HepG2 (cell line): ENCODE results near the gene ZNF189. TPM values are rescaled to one million over a fixed set of nuclear protein-coding genes. Genes with fewer than 3 reads are reported as not detected.

ENCODE experiments used
- AKAP8 ChIP-seq: sonication (generic); formaldehyde crosslinking; IDR thresholded peaks from 2 replicates; pipeline ENCODE4 v1.5.1; 2020; ENCODE audit warnings: mild to moderate bottlenecking, missing genetic modification reagents
- DNMT1 ChIP-seq: sonication (generic); formaldehyde crosslinking; IDR thresholded peaks from 2 replicates; pipeline ENCODE4 v1.5.1; 2020; ENCODE audit warnings: mild to moderate bottlenecking, missing genetic modification reagents
- ERF ChIP-seq: IDR thresholded peaks from 2 replicates; pipeline ENCODE4 v1.6.1; 2018; ENCODE audit warnings: missing biosample characterization, missing genetic modification reagents
- FOSL2 ChIP-seq: sonication (generic); formaldehyde crosslinking; IDR thresholded peaks from 2 replicates; pipeline ENCODE4 v1.4.0; 2020; ENCODE audit warnings: missing genetic modification reagents
- KDM4B ChIP-seq: sonication (generic); formaldehyde crosslinking; IDR thresholded peaks from 2 replicates; pipeline ENCODE4 v1.4.0; 2020; ENCODE audit warnings: missing genetic modification reagents
- KDM6A ChIP-seq: IDR thresholded peaks from 2 replicates; pipeline ENCODE4 v1.6.1; 2016; ENCODE audit warnings: low read depth
- LCORL ChIP-seq, 2 experiments: fragments of 450-650 bp in 1 of 2; sonication (generic) in 1 of 2; formaldehyde crosslinking in 1 of 2; IDR thresholded peaks; 2 replicates each; pipeline versions ENCODE4 v1.5.0 to v1.6.1; 2017 to 2020; ENCODE audit warnings: antibody characterized with exemption in 1 of 2, missing genetic modification reagents in 1 of 2
- MAFF ChIP-seq: IDR thresholded peaks from 2 replicates; pipeline ENCODE4 v1.6.1; 2011; ENCODE audit warnings: low read depth, low read length, improper control_type of control experiment
- NFAT5 ChIP-seq: sonication (generic); formaldehyde crosslinking; IDR thresholded peaks from 2 replicates; pipeline ENCODE4 v1.4.0; 2020; ENCODE audit warnings: missing genetic modification reagents
- SALL1 ChIP-seq: sonication (generic); formaldehyde crosslinking; IDR thresholded peaks from 2 replicates; pipeline ENCODE4 v1.8.0; 2022; ENCODE audit warnings: mild to moderate bottlenecking, missing genetic modification reagents
- SNRNP70 ChIP-seq: fragments of 200-400 bp; formaldehyde crosslinking; IDR thresholded peaks from 2 replicates; pipeline ENCODE4 v1.6.1; 2017; ENCODE audit warnings: mild to moderate bottlenecking, low read depth, low read length, moderate library complexity
- ZFP36L2 ChIP-seq: sonication (generic); formaldehyde crosslinking; IDR thresholded peaks from 2 replicates; pipeline ENCODE4 v1.4.0; 2020; ENCODE audit warnings: missing genetic modification reagents
- ZNF44 ChIP-seq: sonication (generic); formaldehyde crosslinking; IDR thresholded peaks from 2 replicates; pipeline ENCODE4 v1.5.1; 2020; ENCODE audit warnings: mild to moderate bottlenecking, missing genetic modification reagents
- ZNF512B ChIP-seq: sonication (generic); formaldehyde crosslinking; IDR thresholded peaks from 2 replicates; pipeline ENCODE4 v1.5.1; 2020; ENCODE audit warnings: missing genetic modification reagents, mild to moderate bottlenecking, borderline replicate concordance
- ZNF7 ChIP-seq: IDR thresholded peaks from 2 replicates; pipeline ENCODE4 v1.6.1; 2016; ENCODE audit warnings: missing biosample characterization, missing genetic modification reagents
- ZNF772 ChIP-seq: sonication (generic); formaldehyde crosslinking; IDR thresholded peaks from 2 replicates; pipeline ENCODE4 v1.5.0; 2020; ENCODE audit warnings: mild to moderate bottlenecking, missing genetic modification reagents
- polyA plus RNA-seq, 8 experiments: library from polyadenylated mRNA; depleted of rRNA in 3 of 8; stranded (reverse) in 7 of 8; unstranded in 1 of 8; fragments of >200 nt; fragmentation: Illumina TruSeq in 4 of 8; extraction: Trizol in 4 of 8; gene quantifications; 2 replicates each; pipeline versions ENCODE4 v1.2.1 to v1.2.3, GENCODE V29; 2011 to 2016; ENCODE audit warnings: low read depth in 4 of 8, missing spikeins in 1 of 8, mixed read lengths in 1 of 8; ENCODE audit not compliant: insufficient read depth in 1 of 8
- total RNA-seq, 5 experiments: library from RNA; depleted of rRNA; stranded (reverse); fragments of >200 nt; fragmentation: Illumina TruSeq; extraction: Trizol; gene quantifications; 2 replicates each; pipeline ENCODE4 v1.2.3, GENCODE V29; 2016; ENCODE audit warnings: low read depth in 1 of 5
- TF ChIP-seq, protein P1 (sequence below): sonication (generic); formaldehyde crosslinking; IDR thresholded peaks from 2 replicates; pipeline ENCODE4 v1.5.0; 2020; ENCODE audit warnings: mild to moderate bottlenecking, missing genetic modification reagents
- TF ChIP-seq, protein P2 (sequence below): sonication (generic); formaldehyde crosslinking; conservative IDR thresholded peaks from 2 replicates; pipeline ENCODE4 v1.4.0; 2020; ENCODE audit warnings: missing genetic modification reagents

The ZNF189 gene
- total and polyA plus RNA-seq, 2 of the 13 experiments (the other 11 are each of a cell fraction or from before 2014, with no cell fraction given) = 8.4 to 50.0 TPM

DNA sequence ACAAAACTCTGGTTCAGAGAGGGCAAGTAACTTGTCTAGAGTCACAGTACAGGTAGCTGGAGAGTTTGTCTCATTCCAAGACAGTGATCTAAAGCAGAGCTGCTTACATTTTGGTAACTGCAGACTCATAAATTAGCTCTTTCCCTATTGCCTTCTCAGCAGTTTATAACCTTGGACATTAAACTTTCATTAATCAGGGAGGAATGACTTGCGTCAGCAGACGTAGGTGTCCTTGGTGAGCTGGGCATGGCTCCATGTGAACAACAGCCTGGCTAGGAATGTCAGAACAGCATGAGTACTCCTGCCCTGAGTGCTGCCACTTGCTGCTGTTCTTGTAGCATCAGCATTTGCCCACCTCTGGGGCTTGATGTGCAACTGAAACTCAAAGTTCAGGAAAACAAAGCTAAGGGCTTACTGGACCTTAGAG, 39.2 kb downstream of the ZNF189 start (continued):
- TF ChIP-seq, protein P1, sequence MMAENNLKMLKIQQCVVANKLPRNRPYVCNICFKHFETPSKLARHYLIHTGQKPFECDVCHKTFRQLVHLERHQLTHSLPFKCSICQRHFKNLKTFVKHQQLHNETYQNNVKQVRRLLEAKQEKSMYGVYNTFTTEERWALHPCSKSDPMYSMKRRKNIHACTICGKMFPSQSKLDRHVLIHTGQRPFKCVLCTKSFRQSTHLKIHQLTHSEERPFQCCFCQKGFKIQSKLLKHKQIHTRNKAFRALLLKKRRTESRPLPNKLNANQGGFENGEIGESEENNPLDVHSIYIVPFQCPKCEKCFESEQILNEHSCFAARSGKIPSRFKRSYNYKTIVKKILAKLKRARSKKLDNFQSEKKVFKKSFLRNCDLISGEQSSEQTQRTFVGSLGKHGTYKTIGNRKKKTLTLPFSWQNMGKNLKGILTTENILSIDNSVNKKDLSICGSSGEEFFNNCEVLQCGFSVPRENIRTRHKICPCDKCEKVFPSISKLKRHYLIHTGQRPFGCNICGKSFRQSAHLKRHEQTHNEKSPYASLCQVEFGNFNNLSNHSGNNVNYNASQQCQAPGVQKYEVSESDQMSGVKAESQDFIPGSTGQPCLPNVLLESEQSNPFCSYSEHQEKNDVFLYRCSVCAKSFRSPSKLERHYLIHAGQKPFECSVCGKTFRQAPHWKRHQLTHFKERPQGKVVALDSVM (CRISPR knock-in tag) = no peak
- TF ChIP-seq KDM4B (CRISPR knock-in tag) (peak; percentile 68; the same call in 1 of the 2 replicates), DNMT1 (CRISPR knock-in tag) (no peak), LCORL (IDR thresholded peaks at IDR 0.05) (no peak), LCORL (CRISPR knock-in tag; IDR thresholded peaks at IDR 0.05) (peak; percentile 18; the same call in 1 of the 2 replicates), ZNF44 (0 out of 2 replicates have a peak, but pooled peaks have one; percentile 72), SNRNP70 (no peak), AKAP8 (no peak), ZFP36L2 (CRISPR knock-in tag) (no peak), MAFF (peak; percentile 88), ZNF7 (CRISPR knock-in tag) (peak; percentile 75), ZNF772 (peak; percentile 28; the same call in 1 of the 2 replicates), FOSL2 (CRISPR knock-in tag) (peak; percentile 56; the same call in 1 of the 2 replicates), KDM6A (CRISPR knock-in tag) (0 out of 2 replicates have a peak, but pooled peaks have one; percentile 13), ZNF512B (CRISPR knock-in tag) (no peak), NFAT5 (no peak), ERF (CRISPR knock-in tag) (peak; percentile 56; the same call in 1 of the 2 replicates), SALL1 (CRISPR knock-in tag) (peak; percentile 83)
- TF ChIP-seq, protein P2, sequence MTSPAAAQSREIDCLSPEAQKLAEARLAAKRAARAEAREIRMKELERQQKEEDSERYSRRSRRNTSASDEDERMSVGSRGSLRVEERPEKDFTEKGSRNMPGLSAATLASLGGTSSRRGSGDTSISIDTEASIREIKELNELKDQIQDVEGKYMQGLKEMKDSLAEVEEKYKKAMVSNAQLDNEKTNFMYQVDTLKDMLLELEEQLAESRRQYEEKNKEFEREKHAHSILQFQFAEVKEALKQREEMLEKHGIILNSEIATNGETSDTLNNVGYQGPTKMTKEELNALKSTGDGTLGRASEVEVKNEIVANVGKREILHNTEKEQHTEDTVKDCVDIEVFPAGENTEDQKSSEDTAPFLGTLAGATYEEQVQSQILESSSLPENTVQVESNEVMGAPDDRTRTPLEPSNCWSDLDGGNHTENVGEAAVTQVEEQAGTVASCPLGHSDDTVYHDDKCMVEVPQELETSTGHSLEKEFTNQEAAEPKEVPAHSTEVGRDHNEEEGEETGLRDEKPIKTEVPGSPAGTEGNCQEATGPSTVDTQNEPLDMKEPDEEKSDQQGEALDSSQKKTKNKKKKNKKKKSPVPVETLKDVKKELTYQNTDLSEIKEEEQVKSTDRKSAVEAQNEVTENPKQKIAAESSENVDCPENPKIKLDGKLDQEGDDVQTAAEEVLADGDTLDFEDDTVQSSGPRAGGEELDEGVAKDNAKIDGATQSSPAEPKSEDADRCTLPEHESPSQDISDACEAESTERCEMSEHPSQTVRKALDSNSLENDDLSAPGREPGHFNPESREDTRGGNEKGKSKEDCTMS (CRISPR knock-in tag) = no peak
